A549 (cell line): ENCODE measurements around the gene SEMA3A.

Source experiments
- BHLHE40 ChIP-seq: IDR thresholded peaks from 2 replicates; pipeline ENCODE4 v1.6.1; 2012; ENCODE audit warnings: low read depth, low read length, inconsistent platforms
- EP300 ChIP-seq, 2 experiments: fragments of >200 bp; sonication (Bioruptor Twin); formaldehyde crosslinking; IDR thresholded peaks; 2 replicates in 1 of 2; 3 replicates in 1 of 2; pipeline ENCODE4 v1.6.1; 2016 to 2017
- POLR2A ChIP-seq: IDR thresholded peaks from 2 replicates; pipeline ENCODE4 v1.6.1; 2012; ENCODE audit warnings: mild to moderate bottlenecking, low read length

DNA sequence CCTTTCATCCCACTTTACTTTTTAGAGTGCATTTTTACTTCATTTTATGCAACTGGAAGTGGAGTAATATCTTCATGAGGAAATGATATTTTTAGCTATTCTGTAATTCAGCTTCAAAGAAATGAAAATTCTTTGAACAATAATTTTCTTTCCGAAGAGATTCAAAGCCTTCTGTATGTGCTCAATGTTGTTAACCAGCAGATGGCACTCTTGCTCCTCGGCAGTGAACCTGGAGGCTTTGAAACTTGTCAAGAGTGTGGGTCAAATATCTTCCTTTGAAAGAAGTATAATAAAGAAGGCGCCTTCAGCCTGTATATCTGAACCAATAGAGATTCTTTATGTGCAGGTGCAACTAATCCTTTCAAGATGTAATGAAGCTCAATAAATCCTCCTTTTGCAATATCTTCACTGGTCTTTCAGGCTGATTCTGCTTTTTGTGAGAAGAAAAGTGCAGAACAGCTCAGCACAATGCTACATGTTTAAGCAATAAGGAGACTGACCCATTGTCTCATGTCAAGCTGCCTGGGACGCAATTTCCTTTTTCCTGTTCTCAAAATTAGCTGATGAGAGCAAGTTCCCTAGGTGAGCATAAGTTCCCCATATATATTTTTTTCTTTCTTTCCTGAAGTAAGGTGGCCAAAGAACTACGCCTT is 258.4 kb downstream of the SEMA3A start:
- TF ChIP-seq POLR2A (no peak), BHLHE40 (no peak), EP300 (IDR thresholded peaks at IDR 0.05) (no peak)
